Caco-2 (cell line): Measurements from ENCODE around the gene CLK1. TPM values are rescaled to one million over a fixed set of nuclear protein-coding genes. Genes with fewer than 3 reads are reported as not detected.

ENCODE experiments used
- BruUV-seq: library from RNA; stranded (reverse); fragments of 400-500 nt; replicated peaks from 2 replicates; lab custom pipeline; 2021; lab: Mats Ljungman, UMichigan
- CTCF ChIA-PET: fragments of 300-600 bp; sonication (Branson Sonifier 250); formaldehyde crosslinking; loops from one replicate; lab custom pipeline; 2022; ENCODE audit warnings: antibody characterized with exemption; lab: Charles Lee
- POLR2A ChIA-PET: fragments of 300-600 bp; sonication (Branson Sonifier 250); formaldehyde crosslinking; loops from one replicate; lab custom pipeline; 2022; ENCODE audit warnings: antibody characterized with exemption; lab: Charles Lee
- DNase-seq, 2 experiments: peaks; one replicate each; pipeline versions ENCODE4 v3.0.0 to v3.0.0-alpha.2; 2020 to 2022
- H3K27me3 ChIP-seq: replicated peaks from 2 replicates; pipeline ENCODE4 v1.6.0; 2011; ENCODE audit warnings: low read length; ENCODE audit not compliant: control insufficient read depth, insufficient read depth
- H3K36me3 ChIP-seq: 2 replicates; pipeline ENCODE4 v1.5.1; 2011; ENCODE audit warnings: low read length; ENCODE audit not compliant: control insufficient read depth, insufficient read depth
- H3K4me1 ChIP-seq: fragments of 250-450 bp; sonication (Bioruptor Pico); 2 replicates; pipeline ENCODE4 v1.5.1; 2020; ENCODE audit warnings: mild to moderate bottlenecking
- H3K4me3 ChIP-seq: 2 replicates; pipeline ENCODE4 v1.5.1; 2011; ENCODE audit warnings: low read depth, mild to moderate bottlenecking, control low read depth, low read length
- H3K9me3 ChIP-seq: fragments of 250-450 bp; sonication (Bioruptor Pico); 2 replicates; pipeline ENCODE4 v1.5.1; 2020; ENCODE audit warnings: mild to moderate bottlenecking, moderate library complexity
- H3K27ac Mint-ChIP-seq: one replicate; pipeline ENCODE4 v1.8.0; 2022; ENCODE audit warnings: mixed read lengths; ENCODE audit not compliant: unreplicated experiment
- H3K27me3 Mint-ChIP-seq: one replicate; pipeline ENCODE4 v1.8.0; 2022; ENCODE audit warnings: mixed read lengths; ENCODE audit not compliant: insufficient read depth, unreplicated experiment
- H3K36me3 Mint-ChIP-seq: one replicate; pipeline ENCODE4 v1.8.0; 2022; ENCODE audit warnings: mild to moderate bottlenecking, mixed read lengths; ENCODE audit not compliant: insufficient read depth, unreplicated experiment
- H3K4me1 Mint-ChIP-seq: one replicate; pipeline ENCODE4 v1.8.0; 2022; ENCODE audit warnings: low read depth, mixed read lengths; ENCODE audit not compliant: unreplicated experiment
- H3K4me3 Mint-ChIP-seq: one replicate; pipeline ENCODE4 v1.8.0; 2022; ENCODE audit warnings: mild to moderate bottlenecking, moderate library complexity, mixed read lengths; ENCODE audit not compliant: unreplicated experiment
- H3K9me3 Mint-ChIP-seq: one replicate; pipeline ENCODE4 v1.8.0; 2022; ENCODE audit warnings: mixed read lengths; ENCODE audit not compliant: unreplicated experiment
- CTCF ChIP-seq, 2 experiments: fragments of 200-600 bp in 1 of 2; IDR thresholded peaks; 1 replicate in 1 of 2; 2 replicates in 1 of 2; pipeline versions ENCODE4 v1.5.1 to v1.8.0; 2011 to 2022; ENCODE audit warnings: antibody characterized with exemption in 1 of 2, control low read depth in 1 of 2, inconsistent platforms in 1 of 2, low read depth in 1 of 2, low read length in 1 of 2, mild to moderate bottlenecking in 1 of 2, moderate library complexity in 1 of 2; ENCODE audit not compliant: insufficient read depth in 1 of 2, severe bottlenecking in 1 of 2, unreplicated experiment in 1 of 2
- intact Hi-C: fragments of 100-400 bp; cut with micrococcal nuclease; formaldehyde crosslinking; loops from one replicate; pipeline ENCODE4 v1.10.0; 2022; ENCODE audit not compliant: unreplicated experiment
- total RNA-seq: library from RNA; stranded (reverse); gene quantifications from 2 replicates; pipeline ENCODE4 v1.2.3, GENCODE V29; 2022

The CLK1 gene
- total RNA-seq, 1 experiment from 2014 or later = 68.0 TPM

- Histone ChIP-seq H3K27me3 (no peaks in the 10 kb centered on the region), H3K4me1 (no peaks in the 10 kb centered on the region), H3K4me3 (no peak overlapping the region), H3K9me3 (no peaks in the 10 kb centered on the region), H3K36me3 (no peaks in the 10 kb centered on the region; the same call in none of the 2 replicates)
- no TSS peak for BruUV-seq
- peaks cover 38% of the 10 kb centered on the region for H3K36me3 Mint-ChIP-seq
- ChIA-PET POLR2A (no interaction called here), CTCF (interaction anchor here (0.7 kb wide), 1 partner anchor 687 kb away, joined by 3 read pairs; no protein-coding TSS in a partner anchor)
- DNase-seq = no peak
- H3K9me3 Mint-ChIP-seq = no peaks in the 10 kb centered on the region
- TF ChIP-seq CTCF (IDR thresholded peaks at IDR 0.05; ENCODE audit: insufficient read depth in 1 of 2, low read depth in 1 of 2, low read length in 1 of 2, severe bottlenecking in 1 of 2, unreplicated experiment in 1 of 2) = no peak
- intact Hi-C loops = no loop called here
- no peaks in the 10 kb centered on the region for H3K4me1 Mint-ChIP-seq
- no peak overlapping the region for H3K4me3 Mint-ChIP-seq
- H3K27me3 Mint-ChIP-seq = no peaks in the 10 kb centered on the region
- no peak overlapping the region for H3K27ac Mint-ChIP-seq
Measured at GRCh38 chr2:200847939-200848338, 16.5 kb downstream of the CLK1 start.

- H3K4me3 ChIP-seq = no peak overlapping the region
- no peak for TF ChIP-seq CTCF (IDR thresholded peaks at IDR 0.05; ENCODE audit: insufficient read depth in 1 of 2, low read depth in 1 of 2, low read length in 1 of 2, severe bottlenecking in 1 of 2, unreplicated experiment in 1 of 2)
- BruUV-seq = no TSS peak
- H3K9me3 ChIP-seq = no peaks in the 10 kb centered on the region
- Mint-ChIP-seq H3K36me3 (peaks cover 32% of the 10 kb centered on the region), H3K9me3 (no peaks in the 10 kb centered on the region), H3K4me1 (no peaks in the 10 kb centered on the region), H3K4me3 (no peak overlapping the region), H3K27ac (no peak overlapping the region), H3K27me3 (peaks cover 3% of the 10 kb centered on the region)
- intact Hi-C loops = no loop called here
- DNase-seq = no peak
- no peaks in the 10 kb centered on the region for H3K27me3 ChIP-seq
- no peaks in the 10 kb centered on the region for H3K4me1 ChIP-seq
- H3K36me3 ChIP-seq = no peaks in the 10 kb centered on the region; the same call in none of the 2 replicates
- ChIA-PET POLR2A (no interaction called here), CTCF (interaction anchor here (0.7 kb wide), 1 partner anchor 687 kb away, joined by 3 read pairs; no protein-coding TSS in a partner anchor)
Measured at GRCh38 chr2:200847269-200847668, 17.2 kb downstream of the CLK1 start.

- Histone ChIP-seq H3K27me3 (no peaks in the 10 kb centered on the region), H3K4me1 (no peaks in the 10 kb centered on the region), H3K36me3 (no peaks in the 10 kb centered on the region), H3K4me3 (no peak overlapping the region), H3K9me3 (no peaks in the 10 kb centered on the region)
- H3K9me3 Mint-ChIP-seq = no peaks in the 10 kb centered on the region
- no peak for DNase-seq
- peaks cover 17% of the 10 kb centered on the region for H3K36me3 Mint-ChIP-seq
- POLR2A ChIA-PET = interaction anchor here (0.6 kb wide), 1 partner anchor 35 kb away, joined by 6 read pairs; no protein-coding TSS in a partner anchor
- intact Hi-C loops = no loop called here
- CTCF ChIA-PET = no interaction called here
- no peak overlapping the region for H3K27ac Mint-ChIP-seq
- no peak for TF ChIP-seq CTCF (IDR thresholded peaks at IDR 0.05; ENCODE audit: insufficient read depth in 1 of 2, low read depth in 1 of 2, low read length in 1 of 2, severe bottlenecking in 1 of 2, unreplicated experiment in 1 of 2)
- no TSS peak for BruUV-seq
- H3K27me3 Mint-ChIP-seq = peaks cover 3% of the 10 kb centered on the region
- no peak overlapping the region for H3K4me3 Mint-ChIP-seq
- H3K4me1 Mint-ChIP-seq = no peaks in the 10 kb centered on the region
Measured at GRCh38 chr2:200845669-200846325, 18.7 kb downstream of the CLK1 start.
